WI38 (cell line): ENCODE measurements around the gene SPPL2A.

Experiments
- H3K4me3 ChIP-seq: 2 replicates; pipeline ENCODE4 v1.5.1; 2011; ENCODE audit warnings: low read depth, mild to moderate bottlenecking, control low read depth, low read length
- CTCF ChIP-seq: IDR thresholded peaks from 2 replicates; pipeline ENCODE4 v1.5.1; 2012; ENCODE audit warnings: low read depth, mild to moderate bottlenecking, control low read depth, low read length

Gene SPPL2A

GRCh38 chr15:50786438-50786837, 20.9 kb upstream of the SPPL2A start:
- H3K4me3 ChIP-seq = no peak overlapping the region
- TF ChIP-seq CTCF = no peak

- no peak for TF ChIP-seq CTCF
- H3K4me3 ChIP-seq = no peak overlapping the region
Observed at GRCh38 chr15:50783895-50784294, 18.4 kb upstream of the SPPL2A start.

GRCh38 chr15:50783411-50783810, 17.9 kb upstream of the SPPL2A start:
- TF ChIP-seq CTCF = no peak
- no peak overlapping the region for H3K4me3 ChIP-seq

GRCh38 chr15:50778086-50778485, 12.6 kb upstream of the SPPL2A start:
- no peak for TF ChIP-seq CTCF
- no peak overlapping the region for H3K4me3 ChIP-seq

- no peak for TF ChIP-seq CTCF
- H3K4me3 ChIP-seq = no peak overlapping the region
Observed at GRCh38 chr15:50777042-50777441, 11.5 kb upstream of the SPPL2A start.

- TF ChIP-seq CTCF = no peak
- no peak overlapping the region for H3K4me3 ChIP-seq
Observed at GRCh38 chr15:50774450-50774849, 8.9 kb upstream of the SPPL2A start.

- TF ChIP-seq CTCF = no peak
- no peak overlapping the region for H3K4me3 ChIP-seq
Observed at GRCh38 chr15:50773389-50773788, 7.9 kb upstream of the SPPL2A start.
